HG03064 (cell line): ENCODE results near the gene PELI2.
A peak's percentile ranks its signal among the peaks of the same experiment; 100 is the strongest.

Source experiments
- ATAC-seq: cut with Tn5 transposase; IDR thresholded peaks from one replicate; pipeline ENCODE4 v1.9.1; 2021; ENCODE audit warnings: low read depth; ENCODE audit not compliant: unreplicated experiment

PELI2 gene

DNA sequence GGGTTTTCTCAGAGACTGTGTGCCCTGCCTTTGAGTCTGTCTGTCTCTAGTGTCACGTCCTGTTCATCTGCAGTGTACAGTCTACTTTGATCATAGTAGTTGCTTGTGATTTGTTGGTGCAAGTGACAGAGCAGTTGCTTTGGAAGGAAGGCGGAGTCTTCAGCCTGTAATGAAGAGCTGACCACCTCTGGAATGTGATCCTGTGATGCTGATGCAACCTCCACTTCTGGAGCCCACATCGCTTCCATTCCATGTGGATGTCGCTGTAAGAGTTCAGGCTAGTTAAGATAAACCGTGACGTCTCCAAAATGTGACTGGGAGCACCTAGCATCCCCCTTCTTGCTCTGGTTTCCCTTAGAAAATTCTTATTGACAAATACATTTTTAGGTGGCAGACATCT, 51.8 kb downstream of the PELI2 start:
- ATAC-seq: no peak

DNA sequence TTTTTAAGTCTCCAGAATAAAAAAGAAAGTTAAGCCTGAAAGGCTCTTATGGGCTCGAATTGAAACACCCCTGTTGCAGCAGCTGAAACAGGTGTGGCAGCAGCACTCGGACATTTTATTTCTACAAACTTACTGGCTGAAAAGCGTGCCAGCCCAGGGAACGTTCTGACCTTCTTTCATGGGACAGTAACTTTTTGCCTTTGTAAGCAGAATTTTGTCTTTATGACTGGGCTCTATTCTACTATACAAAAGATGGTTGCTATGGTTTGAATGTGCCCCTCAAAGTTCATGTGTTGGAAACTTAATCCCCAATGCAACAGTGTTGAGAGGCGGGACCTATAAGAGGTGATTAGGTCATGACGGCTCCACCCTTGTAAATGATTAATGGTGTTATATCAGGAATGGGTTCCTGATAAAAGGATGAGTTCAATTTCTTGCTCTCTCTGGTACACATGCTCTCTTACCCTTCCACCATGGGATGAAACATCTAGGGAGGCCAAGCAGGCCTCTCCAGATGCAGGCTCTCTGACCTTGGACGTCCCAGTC, 52.7 kb downstream of the PELI2 start:
- ATAC-seq: no peak

DNA sequence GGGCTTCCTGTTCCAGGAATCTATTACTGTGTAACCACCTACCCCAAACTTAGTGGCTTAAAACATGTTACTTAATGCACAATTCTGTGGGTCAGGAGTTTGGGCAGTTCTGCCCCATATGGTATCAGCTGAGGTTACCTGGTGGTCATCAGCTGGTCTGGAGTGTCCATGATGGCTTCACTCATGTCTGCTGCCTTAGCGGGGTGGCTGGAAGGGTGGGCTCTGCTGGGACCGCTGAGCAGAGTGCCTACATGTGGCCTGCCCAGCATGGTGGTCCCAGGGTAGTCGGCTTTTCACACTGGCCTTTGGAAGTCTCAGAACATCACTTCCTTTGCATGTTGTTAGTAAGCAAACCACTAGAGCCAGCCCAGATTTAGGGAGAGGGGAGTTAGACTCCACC, 53.9 kb downstream of the PELI2 start:
- no peak for ATAC-seq

DNA sequence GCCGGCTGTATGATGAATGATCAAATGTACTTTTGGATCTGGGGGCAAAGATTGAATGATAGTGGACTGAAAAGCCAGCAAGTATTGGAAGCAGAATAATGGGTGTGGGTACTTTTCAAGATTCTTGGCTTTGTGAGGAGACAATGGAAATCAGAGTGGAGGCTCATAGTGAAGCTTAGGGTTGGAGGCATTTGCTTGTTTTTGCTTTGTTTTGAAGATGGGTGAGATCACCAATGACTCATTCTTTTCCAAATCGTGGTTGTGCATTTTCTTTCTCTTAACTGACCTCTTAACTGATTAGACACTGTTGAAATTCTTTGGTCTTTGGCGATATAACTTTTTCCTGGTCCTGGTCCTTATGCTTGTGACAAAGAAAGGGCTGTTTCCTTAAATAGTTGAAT, 54.4 kb downstream of the PELI2 start:
- no peak for ATAC-seq

DNA sequence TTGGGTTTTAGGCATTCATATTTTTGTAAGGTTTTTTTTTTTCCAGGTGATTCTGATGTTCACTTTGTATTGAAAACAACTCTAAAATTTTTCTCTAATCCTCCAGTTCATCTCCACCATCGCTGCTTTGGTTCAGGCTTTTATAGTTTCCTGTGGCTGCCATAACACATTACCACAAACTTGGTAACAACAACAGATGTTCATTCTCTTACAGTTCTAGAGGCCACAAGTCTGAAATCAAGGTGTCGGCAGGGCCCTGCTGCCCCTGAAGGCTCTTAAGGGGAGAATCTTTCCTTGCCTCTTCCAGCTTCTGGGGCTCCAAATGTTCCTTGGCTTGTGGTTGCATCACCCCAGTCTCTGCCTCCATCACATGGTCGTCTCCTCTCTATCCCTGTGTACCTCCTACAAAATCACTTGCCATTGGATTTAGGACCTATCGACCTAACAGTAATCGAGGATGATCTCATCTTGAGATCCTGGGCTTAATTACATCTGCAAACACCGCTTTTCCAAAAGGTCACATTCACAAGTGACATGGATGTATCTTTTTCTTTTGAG, 55.2 kb downstream of the PELI2 start:
- ATAC-seq: no peak

DNA sequence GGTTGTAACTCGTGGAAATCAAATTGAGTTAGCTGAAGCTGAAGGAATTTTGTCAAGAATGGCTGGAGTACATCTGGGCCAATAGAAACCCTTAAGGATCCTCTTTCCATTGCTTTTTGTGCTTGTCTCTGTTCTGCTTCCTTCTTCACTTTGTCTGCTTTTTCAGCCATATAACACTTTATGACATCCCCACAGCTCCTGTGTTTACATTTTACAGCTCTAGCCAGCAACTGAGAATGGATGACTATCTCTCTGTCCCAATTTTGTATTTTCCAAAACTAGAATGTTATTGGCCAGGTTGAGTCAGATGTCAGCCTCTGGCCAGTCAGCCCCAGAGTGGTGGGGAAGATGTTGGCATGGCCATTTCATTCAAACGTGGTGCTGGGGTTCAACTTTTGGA, 57.6 kb downstream of the PELI2 start:
- no peak for ATAC-seq

DNA sequence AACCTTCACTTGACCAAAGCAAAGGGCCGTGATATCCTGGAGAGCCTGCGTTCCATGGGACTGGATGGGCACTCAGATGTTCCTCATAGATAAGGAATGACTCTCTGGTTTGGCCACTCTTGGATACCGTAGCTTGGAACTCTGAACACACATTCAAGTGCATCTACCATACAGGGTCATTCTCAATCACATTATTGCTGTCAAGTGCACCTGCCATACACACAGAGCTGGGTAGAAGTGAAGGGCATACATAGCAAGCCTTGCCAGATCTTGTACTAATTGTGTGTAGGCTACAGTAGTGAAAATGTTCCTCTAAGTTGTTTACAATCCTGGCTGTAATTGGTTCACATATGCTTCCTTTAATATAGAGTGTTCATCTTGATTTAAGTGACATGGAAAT, 58.3 kb downstream of the PELI2 start:
- no peak for ATAC-seq

DNA sequence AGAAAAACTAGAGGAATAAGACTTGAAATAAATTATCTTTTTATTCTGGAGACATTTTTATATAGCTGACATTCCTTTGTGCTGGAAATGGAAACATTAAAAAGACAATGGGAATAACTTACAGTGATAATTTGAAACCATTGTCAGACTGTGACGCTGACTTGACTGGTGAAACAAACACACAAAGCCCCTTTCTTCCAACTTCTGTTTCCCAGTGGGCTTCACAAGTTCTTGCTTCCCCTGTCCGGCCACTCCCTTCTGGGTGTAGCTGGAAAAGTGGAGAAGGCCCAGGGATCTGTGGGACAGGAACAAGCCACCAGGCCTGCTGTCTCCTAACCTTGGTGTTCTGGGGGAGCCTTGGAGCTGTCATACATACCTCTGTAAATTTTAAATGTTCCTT, 58.8 kb downstream of the PELI2 start:
- no peak for ATAC-seq

DNA sequence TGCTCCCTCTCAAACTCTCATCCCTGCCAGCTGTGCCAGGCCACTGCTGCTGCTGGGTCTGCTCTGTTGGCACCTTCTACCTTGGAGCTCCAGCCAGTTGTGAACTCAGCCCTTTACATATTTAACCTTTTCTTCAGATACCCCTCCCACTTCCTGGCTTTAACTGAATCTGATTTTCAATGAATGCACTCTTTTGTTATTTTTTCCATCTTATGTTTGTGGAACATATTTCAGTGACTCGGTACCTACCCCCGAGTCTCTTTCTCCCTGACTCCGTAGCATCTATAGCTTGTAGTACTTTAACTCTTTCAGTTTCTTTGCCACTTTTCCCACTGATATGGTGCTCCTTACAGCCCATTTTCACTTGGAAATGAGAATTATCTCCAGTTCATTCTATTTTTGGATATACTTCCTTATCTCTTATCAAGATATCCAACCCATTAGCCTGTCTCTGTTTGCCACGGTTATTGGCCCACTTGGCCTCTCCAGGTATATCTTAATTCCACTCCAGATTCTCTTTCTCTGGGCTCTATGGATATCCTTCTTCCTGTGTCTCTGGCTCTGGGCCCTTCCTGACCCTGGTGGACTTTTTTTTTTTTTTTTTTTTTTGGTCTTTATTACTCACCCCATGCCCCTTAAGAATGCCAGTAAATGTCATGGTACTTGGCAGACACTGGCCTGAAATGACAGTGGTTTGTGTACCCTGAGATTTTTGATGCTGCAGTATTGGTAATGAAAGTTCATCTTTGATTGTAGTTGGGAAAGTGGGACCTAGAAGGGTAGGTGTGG, 62.7 kb downstream of the PELI2 start:
- ATAC-seq: no peak

DNA sequence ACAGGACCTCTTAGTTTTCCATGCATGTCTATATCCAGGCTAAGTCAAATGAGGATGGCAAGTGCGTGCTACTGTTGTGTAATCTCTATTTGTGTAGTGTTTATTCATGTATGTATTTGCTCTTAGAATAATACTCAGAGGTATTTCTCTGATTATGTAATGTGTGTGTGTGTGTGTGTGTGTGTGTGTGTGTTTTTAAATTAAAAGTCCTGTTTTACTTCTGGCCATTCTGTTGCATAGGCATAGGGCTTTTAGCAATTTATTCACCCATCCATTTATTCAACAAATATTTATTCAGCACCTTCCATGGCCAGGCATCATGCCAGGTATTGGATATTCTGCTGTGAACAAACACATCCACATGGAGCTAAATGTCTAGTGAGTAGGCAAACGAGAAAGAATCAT, 63.5 kb downstream of the PELI2 start:
- ATAC-seq: no peak

DNA sequence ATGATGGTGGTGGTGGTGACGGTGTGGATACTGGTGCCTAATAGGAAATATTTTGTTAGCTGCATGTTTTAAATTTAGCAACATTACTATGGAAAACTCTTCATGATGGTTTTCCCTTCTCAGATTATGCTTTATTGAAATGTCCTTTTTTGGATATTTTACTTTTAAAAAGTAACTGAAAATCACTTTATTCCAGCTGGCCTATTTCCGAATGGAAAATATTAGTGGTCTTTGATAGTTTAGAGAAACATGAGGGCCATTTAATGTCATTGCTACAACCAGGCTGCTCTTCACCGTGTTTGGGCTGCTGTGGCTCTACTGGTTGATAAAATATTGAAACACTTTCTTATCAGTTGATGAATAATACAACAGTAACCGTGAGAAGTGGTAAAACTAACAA, 64.2 kb downstream of the PELI2 start:
- no peak for ATAC-seq

DNA sequence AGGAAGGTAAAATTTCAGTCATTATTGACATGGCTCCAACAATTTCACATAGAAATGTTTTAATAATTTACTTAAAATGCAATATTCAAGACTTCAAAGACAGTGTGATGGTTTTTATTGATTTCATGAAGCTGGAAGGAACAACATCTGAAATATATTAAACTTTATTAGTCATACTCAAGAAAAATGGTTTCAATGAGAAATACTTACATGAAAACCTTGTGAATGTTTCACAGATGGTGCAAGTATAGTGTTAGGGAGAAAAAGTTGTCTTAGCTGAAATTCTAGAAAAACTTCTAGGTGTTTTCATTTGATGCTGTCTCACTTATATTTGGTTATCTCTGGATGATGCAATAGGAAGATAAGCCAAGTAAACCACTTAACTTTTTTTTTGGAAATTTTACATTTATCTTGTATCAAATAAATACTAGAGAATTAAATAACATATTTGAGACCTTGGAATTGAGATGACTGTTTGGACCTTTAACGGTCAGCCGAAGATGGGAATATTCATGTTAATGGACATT, 65.5 kb downstream of the PELI2 start:
- no peak for ATAC-seq

DNA sequence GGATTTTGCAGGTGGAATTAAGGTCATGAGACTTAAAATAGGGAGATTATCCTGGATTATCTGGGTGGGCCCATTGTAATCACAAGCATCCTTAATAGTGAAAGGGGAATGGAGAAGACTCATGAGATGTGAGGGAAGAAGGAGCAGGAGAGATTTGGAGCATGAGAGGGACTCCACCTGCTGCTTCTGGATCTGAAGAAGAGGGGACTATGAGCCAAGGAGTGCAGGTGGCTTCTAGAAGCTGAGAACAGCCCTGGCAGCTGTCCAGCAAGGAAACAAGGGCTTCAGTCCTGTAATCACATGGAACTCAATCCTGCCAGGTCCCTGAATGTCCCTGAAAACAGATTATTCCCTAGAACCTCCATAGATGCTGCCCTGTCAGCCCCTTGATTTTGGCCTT, 67.8 kb downstream of the PELI2 start:
- no peak for ATAC-seq

DNA sequence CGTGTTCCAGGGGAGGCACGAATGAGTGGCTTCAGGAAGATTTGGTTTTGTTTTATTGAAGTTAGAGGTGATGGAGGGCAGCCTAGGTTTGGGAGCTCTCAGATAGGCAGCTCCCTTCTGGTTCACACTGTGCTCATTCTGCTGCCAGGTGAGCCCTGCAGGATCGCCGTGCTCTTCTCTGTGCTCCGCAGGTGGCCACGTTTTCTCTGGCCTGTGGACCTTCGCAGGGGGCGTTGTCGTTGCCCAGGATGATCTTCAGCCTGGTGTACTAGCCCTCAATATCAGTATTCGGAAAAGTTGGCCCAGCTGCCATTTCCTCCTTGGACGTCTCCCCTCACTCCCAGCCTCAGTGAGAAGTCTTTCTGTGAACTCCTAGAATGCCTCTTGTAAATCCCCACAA, 69.5 kb downstream of the PELI2 start:
- ATAC-seq: no peak

DNA sequence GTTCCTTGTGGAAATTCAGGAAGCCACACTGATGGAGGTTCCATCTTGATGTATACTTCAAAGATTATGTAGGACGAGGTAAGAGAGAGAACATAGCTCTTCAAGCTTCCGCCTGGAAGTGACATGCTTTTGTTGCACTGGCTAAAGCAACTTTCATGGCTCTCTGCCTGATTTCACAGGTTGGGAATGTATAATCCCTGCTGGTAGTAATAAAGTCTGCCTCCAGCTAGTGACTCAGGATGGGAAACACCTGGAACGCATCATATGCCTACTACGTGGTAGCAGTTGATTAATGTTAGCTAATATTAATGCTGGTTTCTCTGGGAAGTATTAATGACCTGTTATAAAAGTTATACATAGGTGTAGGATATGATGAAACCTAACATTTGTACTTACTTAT, 71.1 kb downstream of the PELI2 start:
- ATAC-seq: no peak

DNA sequence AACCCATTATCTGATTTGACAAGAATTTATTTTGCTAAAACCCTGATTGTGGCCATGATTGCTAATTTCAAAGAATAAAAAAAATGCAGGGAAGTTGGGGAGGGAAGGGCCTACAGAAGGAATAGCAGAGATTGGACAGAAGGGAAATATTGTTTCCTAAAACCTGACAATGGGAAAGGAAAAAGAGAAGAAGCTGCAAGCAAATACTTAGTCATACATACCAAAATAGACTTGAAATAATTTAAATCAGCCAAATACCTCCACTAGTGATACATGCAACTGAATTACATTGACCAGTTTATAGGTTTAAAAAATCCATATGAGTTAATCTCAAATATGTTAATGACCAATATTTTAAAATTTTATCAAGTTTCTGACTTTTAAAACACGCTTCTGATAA, 75.1 kb downstream of the PELI2 start:
- ATAC-seq: no peak

DNA sequence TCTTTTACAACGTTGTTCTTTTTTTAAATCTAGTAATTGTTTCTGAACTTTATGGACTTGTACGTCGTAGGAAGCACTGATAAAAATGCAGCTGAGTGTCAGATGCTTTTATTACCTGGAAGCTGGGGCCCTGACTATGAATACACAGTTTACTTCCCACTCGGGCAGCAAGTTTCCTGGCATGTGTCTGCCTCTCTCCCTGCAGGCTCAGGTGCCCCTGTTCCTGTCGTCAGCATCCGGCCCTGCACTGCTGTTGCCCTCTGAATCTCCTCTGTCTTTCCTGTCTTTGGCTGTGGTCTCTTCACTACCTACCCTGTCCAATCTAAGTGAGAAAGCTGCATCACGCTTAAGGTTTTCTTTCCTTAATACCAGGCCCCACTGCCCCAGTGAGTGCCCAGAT, 75.8 kb downstream of the PELI2 start:
- ATAC-seq: no peak

DNA sequence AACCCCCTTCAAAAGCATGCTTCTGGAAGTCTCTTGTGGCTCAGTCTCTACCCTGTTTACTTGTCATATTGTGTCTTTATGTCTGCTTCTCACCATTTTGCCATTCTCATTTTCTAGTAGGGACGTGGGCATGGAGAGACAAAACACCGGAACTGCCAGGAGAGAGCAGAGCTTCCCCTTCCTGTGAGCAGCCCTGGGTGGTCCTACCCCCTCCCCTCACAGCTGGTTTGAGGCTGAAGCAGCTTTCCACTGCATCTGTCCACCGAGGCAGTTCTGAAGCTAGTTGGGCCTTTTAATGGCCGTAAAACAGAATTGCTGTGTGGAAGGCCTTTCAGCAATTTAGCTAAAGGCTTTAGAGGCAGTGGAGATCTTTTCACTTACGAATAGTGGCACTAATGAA, 77.0 kb downstream of the PELI2 start:
- ATAC-seq: no peak

DNA sequence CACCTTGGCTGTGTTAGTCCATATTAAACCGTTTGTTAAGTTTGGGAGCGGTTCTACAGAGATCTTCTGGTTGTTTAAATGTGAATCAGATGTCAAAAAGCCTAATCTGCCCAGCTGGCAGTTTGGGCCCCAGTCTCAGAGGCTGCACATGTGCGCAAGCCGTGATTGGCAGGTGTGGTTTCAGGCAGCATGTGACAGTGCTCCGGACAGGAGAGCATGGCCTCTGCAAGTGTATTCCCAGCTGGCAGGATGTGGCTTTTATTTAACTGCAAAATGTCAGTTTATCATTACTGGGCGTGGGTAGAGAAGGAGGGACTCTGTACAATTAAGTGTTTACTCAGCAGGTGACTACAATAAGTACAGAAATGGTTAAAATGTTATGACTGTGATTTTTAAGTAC, 77.5 kb downstream of the PELI2 start:
- ATAC-seq: peak; percentile 53

DNA sequence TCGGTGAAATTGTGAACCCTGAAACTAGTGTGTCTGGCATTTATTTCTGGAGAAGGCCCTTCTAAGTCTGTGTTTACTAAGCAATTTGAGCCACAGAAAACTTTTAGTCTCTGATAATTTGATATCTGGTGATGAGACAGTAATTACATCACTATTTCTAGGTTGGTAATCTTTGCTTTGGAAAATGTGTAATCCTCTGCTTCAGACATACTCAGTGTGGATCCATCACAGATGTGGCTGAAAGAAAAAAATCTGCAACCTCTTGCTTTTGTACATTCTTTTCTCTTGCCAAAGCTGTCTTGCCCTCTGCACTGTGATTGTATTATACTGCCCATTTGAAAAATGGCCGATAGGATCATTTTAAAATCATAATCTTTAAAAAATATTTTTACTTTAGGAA, 78.1 kb downstream of the PELI2 start:
- no peak for ATAC-seq

DNA sequence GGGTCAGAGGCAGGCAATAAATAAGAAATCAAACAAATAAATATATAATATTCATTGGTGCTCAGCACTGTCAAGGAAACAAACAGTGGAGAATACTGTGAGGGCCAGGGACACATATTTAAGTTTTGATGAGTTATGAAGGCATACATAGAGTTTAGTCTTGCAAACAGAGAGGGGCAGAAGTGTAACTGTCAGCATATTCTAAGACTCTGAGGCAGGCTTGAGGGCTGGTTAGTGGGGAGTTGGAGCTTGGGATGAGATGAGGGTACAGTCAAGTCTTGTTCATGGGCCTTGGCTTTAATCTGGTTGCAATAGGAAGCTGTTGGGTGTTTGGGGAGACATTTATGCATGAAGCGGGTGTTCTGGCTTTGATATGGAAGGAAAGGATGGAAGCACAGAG, 78.9 kb downstream of the PELI2 start:
- ATAC-seq: no peak

DNA sequence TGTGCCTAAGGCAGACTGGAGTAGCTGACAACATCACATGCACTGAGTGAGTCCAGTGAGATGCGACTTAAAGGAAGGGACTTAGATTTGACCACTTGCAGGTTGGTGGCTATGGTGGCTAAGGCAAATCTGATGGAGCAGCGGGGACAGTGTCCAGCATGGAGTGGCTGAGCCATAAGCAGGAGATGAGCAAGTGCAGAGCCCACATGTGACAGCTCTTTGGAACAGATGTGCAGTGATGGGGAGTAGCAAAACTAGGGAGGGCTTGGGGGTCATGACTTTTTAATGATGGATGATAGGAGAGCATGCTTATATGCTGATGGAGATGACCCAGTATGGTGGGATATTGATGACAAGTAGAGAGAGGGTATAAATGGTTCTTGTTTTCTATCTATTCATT, 80.2 kb downstream of the PELI2 start:
- no peak for ATAC-seq
